SK-N-MC (cell line): Measurements from ENCODE around the gene MYO5C.
"Not testable (repeated sequence)": the region's sequence is repeated elsewhere in the genome, so short reads cannot be mapped to it uniquely, and the experiment has no call there.

Source experiments
- DNase-seq: peaks from one replicate; pipeline ENCODE4 v3.0.0-alpha.2; 2011; ENCODE audit warnings: low read depth, low spot score
- H3K27ac ChIP-seq: fragments of 200-600 bp; sonication (generic); 2 replicates; pipeline ENCODE4 v1.5.1; 2016; ENCODE audit warnings: mixed run types
- H3K36me3 ChIP-seq: fragments of 200-600 bp; sonication (generic); 2 replicates; pipeline ENCODE4 v1.6.1; 2017; ENCODE audit warnings: antibody characterized with exemption, low read length, mixed read lengths; ENCODE audit not compliant: insufficient read depth
- H3K4me3 ChIP-seq: fragments of 200-600 bp; sonication (generic); 2 replicates; pipeline ENCODE4 v1.5.1; 2016
- H3K9ac ChIP-seq: fragments of 200-600 bp; sonication (generic); 2 replicates; pipeline ENCODE4 v1.8.0; 2017; ENCODE audit warnings: mixed run types, mixed read lengths; ENCODE audit not compliant: insufficient read length
- H3K9me3 ChIP-seq: fragments of 200-600 bp; sonication (generic); 2 replicates; pipeline ENCODE4 v1.6.1; 2017; ENCODE audit warnings: low read depth, mild to moderate bottlenecking, antibody characterized with exemption, low read length, moderate library complexity, mixed read lengths
- EZH2 ChIP-seq: fragments of 200-600 bp; sonication (generic); IDR thresholded peaks from one replicate; pipeline ENCODE4 v1.6.1; 2017; ENCODE audit warnings: antibody characterized with exemption
- FOXP2 ChIP-seq: optimal IDR thresholded peaks from 2 replicates; pipeline ENCODE3; 2011; ENCODE audit warnings: mild to moderate bottlenecking, moderate library complexity; ENCODE audit not compliant: insufficient read depth; ENCODE audit errors: extremely low read length, control extremely low read depth
- POLR2AphosphoS5 ChIP-seq: IDR thresholded peaks from 2 replicates; pipeline ENCODE4 v1.6.1; 2012; ENCODE audit warnings: mild to moderate bottlenecking, low read depth, low read length, borderline replicate concordance

The MYO5C gene

GRCh38 chr15:52246686-52247431 lies 48.7 kb downstream of the MYO5C start:
- no peaks in the 10 kb centered on the region for H3K9me3 ChIP-seq

DNA sequence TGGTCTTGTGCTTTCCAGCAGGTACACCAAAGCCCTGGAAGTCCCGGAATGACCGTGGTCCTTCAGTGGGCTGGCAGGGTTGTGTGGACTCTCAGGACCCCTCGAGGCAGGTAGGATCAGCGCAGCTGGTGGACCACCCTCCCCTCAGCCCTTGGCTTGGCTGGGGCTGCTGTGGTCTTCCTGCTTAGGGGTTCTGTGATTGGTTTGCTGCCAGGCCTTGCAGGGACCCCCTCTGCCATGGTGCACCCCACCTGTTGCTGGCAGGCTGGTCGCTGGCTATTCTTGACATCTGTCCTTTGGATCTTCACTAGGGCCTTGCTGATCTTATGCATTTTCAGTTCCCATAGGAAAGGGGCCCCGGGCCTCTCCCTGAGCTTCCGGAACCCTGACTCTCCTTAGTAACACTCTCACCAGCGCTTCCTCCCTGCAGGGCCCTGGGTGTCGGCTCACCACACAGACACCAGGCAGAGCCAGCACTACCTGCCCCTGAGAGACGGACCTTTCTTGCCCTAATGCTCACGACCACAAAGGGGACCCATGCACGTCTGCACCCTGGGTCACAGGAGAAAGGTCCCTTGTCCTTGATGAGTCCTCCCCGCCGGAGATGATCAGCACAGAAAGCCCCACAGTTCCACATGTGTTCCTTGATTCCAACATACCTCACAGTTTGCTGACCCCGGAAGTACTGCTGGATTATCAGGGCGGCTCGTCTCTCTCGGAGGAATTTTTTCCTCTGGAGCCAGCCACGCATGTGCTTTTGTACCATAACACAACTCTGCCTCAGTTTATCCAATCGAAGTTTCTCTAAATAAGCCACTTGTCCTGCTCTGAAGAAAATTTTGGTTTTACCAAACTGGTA lies 51.7 kb downstream of the MYO5C start:
- Histone ChIP-seq H3K4me3 (no peak overlapping the region), H3K9ac (no peak overlapping the region), H3K9me3 (no peaks in the 10 kb centered on the region), H3K27ac (no peak overlapping the region), H3K36me3 (no peaks in the 10 kb centered on the region)
- DNase-seq = no peak
- TF ChIP-seq FOXP2 (no peak), EZH2 (no peak), POLR2AphosphoS5 (no peak)

More at GRCh38 chr15:52246686-52247431, 48.7 kb downstream of the MYO5C start:
- Histone ChIP-seq H3K9ac (no peak overlapping the region), H3K27ac (no peak overlapping the region), H3K4me3 (no peak overlapping the region), H3K36me3 (no peaks in the 10 kb centered on the region)
- TF ChIP-seq FOXP2 = no peak
- TF ChIP-seq EZH2 = no peak
- TF ChIP-seq POLR2AphosphoS5 = no peak
- DNase-seq = no peak

GRCh38 chr15:52243286-52243685 lies 52.3 kb downstream of the MYO5C start:
- no peak overlapping the region for H3K4me3 ChIP-seq
- no peaks in the 10 kb centered on the region for H3K36me3 ChIP-seq
- no peaks in the 10 kb centered on the region for H3K9me3 ChIP-seq
- TF ChIP-seq FOXP2 (no peak), POLR2AphosphoS5 (no peak), EZH2 (no peak)
- H3K9ac ChIP-seq = no peak overlapping the region
- no peak overlapping the region for H3K27ac ChIP-seq
- no peak for DNase-seq

GRCh38 chr15:52241489-52241888 lies 54.1 kb downstream of the MYO5C start:
- Histone ChIP-seq H3K9ac (no peak overlapping the region), H3K9me3 (no peaks in the 10 kb centered on the region), H3K36me3 (no peaks in the 10 kb centered on the region), H3K27ac (no peak overlapping the region), H3K4me3 (no peak overlapping the region)
- TF ChIP-seq EZH2 = no peak
- TF ChIP-seq FOXP2 = no peak
- TF ChIP-seq POLR2AphosphoS5 = no peak
- DNase-seq = no peak

GRCh38 chr15:52240166-52240565 lies 55.4 kb downstream of the MYO5C start:
- no peak overlapping the region for H3K4me3 ChIP-seq
- no peaks in the 10 kb centered on the region for H3K36me3 ChIP-seq
- no peak for TF ChIP-seq EZH2
- TF ChIP-seq FOXP2 = no peak
- TF ChIP-seq POLR2AphosphoS5 = no peak
- DNase-seq = no peak
- no peaks in the 10 kb centered on the region for H3K9me3 ChIP-seq
- H3K9ac ChIP-seq = no peak overlapping the region
- no peak overlapping the region for H3K27ac ChIP-seq

GRCh38 chr15:52238989-52239525 lies 56.5 kb downstream of the MYO5C start:
- not testable (repeated sequence) for H3K4me3 ChIP-seq, DNase-seq, H3K27ac ChIP-seq, H3K9me3 ChIP-seq, H3K9ac ChIP-seq, H3K36me3 ChIP-seq

DNA sequence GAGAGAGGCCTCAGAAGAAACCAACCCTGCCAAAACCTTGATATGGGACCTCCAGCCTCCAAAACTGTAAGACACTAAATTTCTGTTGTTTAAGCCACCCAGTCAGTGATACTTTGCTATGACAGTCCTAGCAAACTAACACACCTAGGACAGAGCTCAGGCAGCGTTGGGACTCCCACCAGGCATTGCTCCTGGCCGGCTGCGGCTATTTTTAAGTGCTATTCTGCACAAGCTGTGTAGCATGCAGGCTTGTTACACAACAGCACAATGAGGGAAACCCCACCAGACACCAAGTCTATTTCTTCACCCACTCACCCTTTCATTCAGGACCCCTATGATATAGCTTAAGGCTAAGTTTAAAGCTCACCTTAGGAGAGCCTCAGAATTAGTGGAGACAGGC lies 57.5 kb downstream of the MYO5C start:
- H3K4me3 ChIP-seq = no peak overlapping the region
- no peaks in the 10 kb centered on the region for H3K9me3 ChIP-seq
- TF ChIP-seq FOXP2 = no peak
- no peak for TF ChIP-seq POLR2AphosphoS5
- TF ChIP-seq EZH2 = no peak
- H3K36me3 ChIP-seq = no peaks in the 10 kb centered on the region
- H3K9ac ChIP-seq = no peak overlapping the region
- no peak overlapping the region for H3K27ac ChIP-seq
- no peak for DNase-seq

DNA sequence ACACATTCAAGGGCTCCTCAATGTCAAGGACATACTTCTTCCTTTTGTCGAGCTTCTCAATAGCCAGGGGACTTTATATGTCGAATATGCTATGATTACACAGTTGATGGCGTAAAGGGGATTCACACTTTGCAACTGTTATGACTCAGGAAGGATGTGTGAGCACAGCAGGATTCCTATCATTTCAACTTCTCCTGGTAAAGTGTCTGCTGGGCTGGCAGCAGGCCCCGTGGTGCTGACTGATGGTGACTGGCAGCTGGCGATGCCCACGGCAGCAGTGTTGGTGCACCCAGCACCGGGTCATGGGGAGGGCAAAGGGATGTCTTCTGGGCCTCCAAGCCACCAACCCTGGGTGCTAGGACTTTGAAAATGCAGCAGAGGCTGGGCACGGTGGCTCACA lies 59.6 kb downstream of the MYO5C start:
- H3K9ac ChIP-seq = no peak overlapping the region
- TF ChIP-seq EZH2 (no peak), POLR2AphosphoS5 (no peak), FOXP2 (no peak)
- DNase-seq = no peak
- no peak overlapping the region for H3K4me3 ChIP-seq
- H3K9me3 ChIP-seq = no peaks in the 10 kb centered on the region
- H3K27ac ChIP-seq = no peak overlapping the region
- H3K36me3 ChIP-seq = no peaks in the 10 kb centered on the region
